Upper lobe of left lung (tissue), 4 donors: ENCODE measurements around the gene THSD7A.

ENCODE experiments used
- CTCF ChIP-seq, 6 experiments: fragments of 450-650 bp in 4 of 6; fragments of 200-600 bp in 2 of 6; sonication (generic) in 2 of 6; IDR thresholded peaks; one replicate each; pipeline ENCODE4 v1.5.1; 2016 to 2019; ENCODE audit warnings: antibody characterized with exemption in 6 of 6
- POLR2A ChIP-seq, 4 donors: fragments of 450-650 bp; IDR thresholded peaks; one replicate each; pipeline ENCODE4 v1.5.1; 2016 to 2017; ENCODE audit warnings: antibody characterized with exemption in 4 of 4, mild to moderate bottlenecking in 2 of 4
- POLR2AphosphoS5 ChIP-seq, 2 donors: sonication (generic); formaldehyde crosslinking; IDR thresholded peaks; one replicate each; pipeline ENCODE4 v1.5.1; 2017; ENCODE audit warnings: antibody characterized with exemption in 2 of 2

GRCh38 chr7:11612737-11613136 lies 219.3 kb downstream of the THSD7A start:
- TF ChIP-seq POLR2A (IDR thresholded peaks at IDR 0.05) (no peak), POLR2AphosphoS5 (IDR thresholded peaks at IDR 0.05) (no peak), CTCF (IDR thresholded peaks at IDR 0.05) (no peak)
